Left lung (tissue), 10 donors: ENCODE measurements around the gene DEDD2. TPM values are rescaled to one million over a fixed set of nuclear protein-coding genes. Genes with fewer than 3 reads are reported as not detected.

Source experiments
- ATAC-seq: fragments of 200-7000 bp; cut with Tn5 transposase; one replicate; pipeline ENCODE4 v1.9.1; 2020; ENCODE audit warnings: moderate library complexity
- DNase-seq, 4 donors: peaks; one replicate each; pipeline ENCODE4 v3.0.0-alpha.2; 2013 to 2020
- H3K27ac ChIP-seq, 2 donors: fragments of 200-600 bp; sonication (generic) in 1 of 2; one replicate each; pipeline versions ENCODE4 v1.5.0 to v1.8.0; 2020 to 2021
- H3K27me3 ChIP-seq, 2 donors: fragments of 200-600 bp; sonication (generic) in 1 of 2; one replicate each; pipeline versions ENCODE4 v1.5.0 to v1.8.0; 2020 to 2021
- H3K36me3 ChIP-seq, 2 donors: fragments of 200-600 bp; sonication (generic) in 1 of 2; one replicate each; pipeline versions ENCODE4 v1.5.0 to v1.8.0; 2020 to 2021
- H3K4me1 ChIP-seq, 2 donors: fragments of 200-600 bp; one replicate each; pipeline ENCODE4 v1.8.0; 2021
- H3K4me3 ChIP-seq, 2 donors: fragments of 200-600 bp; sonication (generic) in 1 of 2; one replicate each; pipeline versions ENCODE4 v1.5.0 to v1.8.0; 2020 to 2021; ENCODE audit warnings: mild to moderate bottlenecking in 1 of 2
- H3K9me3 ChIP-seq, 2 donors: fragments of 200-600 bp; sonication (generic) in 1 of 2; one replicate each; pipeline versions ENCODE4 v1.5.0 to v1.8.0; 2020 to 2021
- CTCF ChIP-seq, 2 donors: fragments of 200-600 bp; sonication (generic) in 1 of 2; IDR thresholded peaks; one replicate each; pipeline versions ENCODE4 v1.5.0 to v1.8.0; 2021; ENCODE audit warnings: antibody characterized with exemption in 2 of 2
- intact Hi-C, 2 donors: fragments of 100-400 bp; cut with DNase I; formaldehyde crosslinking; loops; one replicate each; pipeline versions ENCODE4 v1.11.2 to v1.14.2; 2022
- polyA plus RNA-seq, 6 donors: library from polyadenylated mRNA; unstranded; fragments of 120-200 nt; gene quantifications; one replicate each; pipeline ENCODE4 v1.2.1, GENCODE V29; 2013; ENCODE audit not compliant: insufficient read length in 6 of 6
- total RNA-seq, 2 donors: library from RNA; stranded (reverse); fragmentation: NEBNext Ultra II Directional; extraction: Animal tissue kit (Norgen Biotek cat#: 25700); gene quantifications; one replicate each; pipeline ENCODE4 v1.2.1, GENCODE V29; 2021
- donor health status: DM: no; HTN: yes; CAD: no.
- donor health status: DM: no; HTN: no; CAD: no.

DEDD2 gene
- total and polyA plus RNA-seq, 8 donors, result 15.7 to 34.8 (median 21.0) TPM

GRCh38 chr19:42149447-42150202, 67.9 kb downstream of the DEDD2 start:
- intact Hi-C loops, result no loop called here
- Histone ChIP-seq H3K4me3 (no peak overlapping the region), H3K27ac (no peak overlapping the region), H3K27me3 (peaks cover 0 to 85% of the 10 kb centered on the region in 2 donors), H3K36me3 (no peaks in the 10 kb centered on the region), H3K9me3 (no peaks in the 10 kb centered on the region), H3K4me1 (no peaks in the 10 kb centered on the region)
- DNase-seq (no peak), ATAC-seq (no peak)
- no peak for TF ChIP-seq CTCF (IDR thresholded peaks at IDR 0.05)

Other genes with a start within 250 kb of the DEDD2 start
- not detected for gene ATP1A3, start 223.4 kb downstream of the DEDD2 start, total RNA-seq
- gene ATP1A3, start 223.4 kb downstream of the DEDD2 start, polyA plus RNA-seq, result under 1 TPM in 5 of 6 donors, not detected in 1; 0.20 to 0.86 (median 0.40) TPM
- gene GRIK5, start 147.5 kb downstream of the DEDD2 start, total RNA-seq, result under 1 TPM; 0.29 to 0.81 TPM
- gene GRIK5, start 147.5 kb downstream of the DEDD2 start, polyA plus RNA-seq, result 10 to 100 TPM in 1 of 6 donors, 1 to 10 TPM in 5; 4.6 to 11.6 (median 5.4) TPM
- 10 to 100 TPM in 1 of 2 donors, 1 to 10 TPM in 1; 9.4 to 11.2 TPM for gene ZNF574, start 141.5 kb downstream of the DEDD2 start, total RNA-seq
- 10 to 100 TPM; 10.6 to 15.4 (median 13.5) TPM for gene ZNF574, start 141.5 kb downstream of the DEDD2 start, polyA plus RNA-seq
- gene POU2F2, start 85.2 kb downstream of the DEDD2 start, total RNA-seq, result 10 to 100 TPM in 1 of 2 donors, 1 to 10 TPM in 1; 2.0 to 10.0 TPM
- 1 to 10 TPM in 5 of 6 donors, under 1 TPM in 1; 0.87 to 1.7 (median 1.4) TPM for gene POU2F2, start 85.2 kb downstream of the DEDD2 start, polyA plus RNA-seq
- gene ZNF526, start 2.6 kb upstream of the DEDD2 start, total RNA-seq, result 10 to 100 TPM; 11.5 to 12.7 TPM
- gene ZNF526, start 2.6 kb upstream of the DEDD2 start, polyA plus RNA-seq, result 1 to 10 TPM; 8.1 to 9.8 (median 9.1) TPM
- 10 to 100 TPM; 33.4 to 40.3 TPM for gene GSK3A, start 24.9 kb upstream of the DEDD2 start, total RNA-seq
- 10 to 100 TPM; 56.5 to 67.4 (median 61.4) TPM for gene GSK3A, start 24.9 kb upstream of the DEDD2 start, polyA plus RNA-seq
- gene ERF, start 37.5 kb upstream of the DEDD2 start, total RNA-seq, result 10 to 100 TPM; 47.0 to 55.0 TPM
- 10 to 100 TPM; 42.9 to 56.4 (median 48.9) TPM for gene ERF, start 37.5 kb upstream of the DEDD2 start, polyA plus RNA-seq
- gene CIC, start 51.6 kb upstream of the DEDD2 start, total RNA-seq, result 10 to 100 TPM; 59.8 to 76.1 TPM
- gene CIC, start 51.6 kb upstream of the DEDD2 start, polyA plus RNA-seq, result 10 to 100 TPM; 37.2 to 66.3 (median 51.8) TPM
- gene PRR19, start 84.5 kb upstream of the DEDD2 start, total RNA-seq, result 1 to 10 TPM; 1.1 TPM
- 1 to 10 TPM; 1.2 to 2.6 (median 1.7) TPM for gene PRR19, start 84.5 kb upstream of the DEDD2 start, polyA plus RNA-seq
- 10 to 100 TPM; 25.0 to 25.7 TPM for gene PAFAH1B3, start 84.9 kb upstream of the DEDD2 start, total RNA-seq
- gene PAFAH1B3, start 84.9 kb upstream of the DEDD2 start, polyA plus RNA-seq, result 100 to 1,000 TPM in 1 of 6 donors, 10 to 100 TPM in 5; 81.5 to 102 (median 90.7) TPM
- under 1 TPM; 0.21 to 0.32 TPM for gene TMEM145, start 95.6 kb upstream of the DEDD2 start, total RNA-seq
- gene TMEM145, start 95.6 kb upstream of the DEDD2 start, polyA plus RNA-seq, result 1 to 10 TPM in 4 of 6 donors, under 1 TPM in 2; 0.50 to 1.6 (median 1.1) TPM
- 10 to 100 TPM; 15.7 to 24.9 TPM for gene MEGF8, start 108.0 kb upstream of the DEDD2 start, total RNA-seq
- gene MEGF8, start 108.0 kb upstream of the DEDD2 start, polyA plus RNA-seq, result 10 to 100 TPM; 25.7 to 38.9 (median 37.8) TPM
- gene CNFN, start 172.6 kb upstream of the DEDD2 start, total RNA-seq, result 1 to 10 TPM; 1.2 to 3.2 TPM
- gene CNFN, start 172.6 kb upstream of the DEDD2 start, polyA plus RNA-seq, result under 1 TPM in 5 of 6 donors, not detected in 1; 0.32 to 0.97 (median 0.52) TPM
- gene LIPE, start 209.7 kb upstream of the DEDD2 start, total RNA-seq, result 1 to 10 TPM; 4.0 to 5.9 TPM
- 10 to 100 TPM in 3 of 6 donors, 1 to 10 TPM in 3; 8.8 to 11.0 (median 10.1) TPM for gene LIPE, start 209.7 kb upstream of the DEDD2 start, polyA plus RNA-seq
- gene CXCL17, start 225.3 kb upstream of the DEDD2 start, total RNA-seq, result 100 to 1,000 TPM; 162 to 257 TPM
- gene CXCL17, start 225.3 kb upstream of the DEDD2 start, polyA plus RNA-seq, result 10 to 100 TPM in 4 of 6 donors, 1 to 10 TPM in 2; 8.5 to 18.0 (median 13.1) TPM